GM13976 (cell line): ENCODE measurements around the gene ESR1.

ENCODE experiments used
- DNase-seq: peaks from one replicate; pipeline ENCODE4 v3.0.0; 2012; ENCODE audit warnings: low spot score
- CTCF ChIP-seq: IDR thresholded peaks from 2 replicates; pipeline ENCODE4 v1.5.1; 2012; ENCODE audit warnings: borderline replicate concordance, mild to moderate bottlenecking; ENCODE audit not compliant: insufficient read depth; ENCODE audit errors: extremely low read depth, missing control alignments, control extremely low read depth
- in situ Hi-C: fragments of 300-500 bp; cut with MboI; formaldehyde crosslinking; loops from one replicate; pipeline ENCODE4 v1.12.0; 2022; ENCODE audit warnings: low sequenced_read_pairs, mixed read lengths, inconsistent platforms; ENCODE audit not compliant: unreplicated experiment

ESR1 gene

GRCh38 chr6:152122434-152122833, 315.0 kb downstream of the ESR1 start:
- in situ Hi-C loops, result loop anchor here (25.0 kb wide), 1 partner anchor 435 kb away; no protein-coding TSS in a partner anchor
- no peak for TF ChIP-seq CTCF
- no peak for DNase-seq

- DNase-seq, result no peak
- no peak for TF ChIP-seq CTCF
- in situ Hi-C loops, result loop anchor here (25.0 kb wide), 1 partner anchor 436 kb away; no protein-coding TSS in a partner anchor
These were observed 315.6 kb downstream of the ESR1 start for GRCh38 chr6:152123076-152123475.

GRCh38 chr6:152124429-152125074, 317.1 kb downstream of the ESR1 start:
- DNase-seq, result peak; percentile 62
- peak; percentile 55 for TF ChIP-seq CTCF
- in situ Hi-C loops, result loop anchor here (25.0 kb wide), 1 partner anchor 437 kb away; no protein-coding TSS in a partner anchor

- DNase-seq, result no peak
- in situ Hi-C loops, result no loop called here
- TF ChIP-seq CTCF, result no peak
These were observed 320.1 kb downstream of the ESR1 start for GRCh38 chr6:152127432-152128165.

GRCh38 chr6:152129691-152130151, 322.2 kb downstream of the ESR1 start:
- in situ Hi-C loops, result no loop called here
- no peak for DNase-seq

GRCh38 chr6:152130441-152130840, 323.0 kb downstream of the ESR1 start:
- in situ Hi-C loops, result no loop called here
- TF ChIP-seq CTCF, result no peak
- no peak for DNase-seq

More at GRCh38 chr6:152129691-152130151, 322.2 kb downstream of the ESR1 start:
- TF ChIP-seq CTCF, result no peak
